Thyroid gland (tissue), 4 donors: ENCODE data around the gene MMRN1. TPM values are rescaled to one million over a fixed set of nuclear protein-coding genes. Genes with fewer than 3 reads are reported as not detected.

Source experiments
- DNase-seq, 2 donors: peaks; one replicate each; pipeline ENCODE4 v3.0.0-alpha.2; 2019
- H3K27ac ChIP-seq, 3 donors: fragments of 200-600 bp; sonication (generic); 1 replicate in 2 of 3; 2 replicates in 1 of 3; pipeline ENCODE4 v1.5.1; 2016 to 2019; ENCODE audit warnings: mild to moderate bottlenecking in 1 of 3, moderate library complexity in 1 of 3
- H3K27me3 ChIP-seq: fragments of 200-600 bp; sonication (generic); one replicate; pipeline ENCODE4 v1.5.1; 2019
- H3K36me3 ChIP-seq, 2 donors: fragments of 200-600 bp; sonication (generic); one replicate each; pipeline ENCODE4 v1.5.1; 2016 to 2019
- H3K4me1 ChIP-seq, 2 donors: fragments of 200-600 bp; sonication (generic); one replicate each; pipeline ENCODE4 v1.5.1; 2017 to 2019
- H3K4me3 ChIP-seq, 3 donors: fragments of 200-600 bp; sonication (generic); replicated peaks in 1 of 3; 1 replicate in 2 of 3; 2 replicates in 1 of 3; pipeline ENCODE4 v1.5.1; 2016; ENCODE audit warnings: mild to moderate bottlenecking in 1 of 3
- H3K9me3 ChIP-seq: fragments of 200-600 bp; sonication (generic); one replicate; pipeline ENCODE4 v1.5.1; 2017
- POLR2A ChIP-seq, 2 donors: fragments of 450-650 bp; IDR thresholded peaks; one replicate each; pipeline ENCODE4 v1.6.1; 2017; ENCODE audit warnings: antibody characterized with exemption in 2 of 2, mild to moderate bottlenecking in 2 of 2, moderate library complexity in 1 of 2
- WGBS, 2 donors: methylation state at CpG; one replicate each; pipeline ENCODE4 v1.1.5; 2017; 5-methylcytosine and 5-hydroxymethylcytosine counted together
- intact Hi-C: fragments of 100-400 bp; cut with DNase I; formaldehyde crosslinking; loops from one replicate; pipeline ENCODE4 v1.15.1; 2023
- total RNA-seq, 4 donors: library from RNA; depleted of rRNA; stranded (reverse); fragments of >200 nt; gene quantifications; one replicate each; pipeline ENCODE4 v1.2.3, GENCODE V29; 2016
- TF ChIP-seq, protein P1 (sequence below), 6 experiments: fragments of 200-600 bp in 3 of 6; fragments of 450-650 bp in 3 of 6; sonication (generic) in 3 of 6; IDR thresholded peaks; one replicate each; pipeline ENCODE4 v1.5.1; 2016 to 2019; ENCODE audit warnings: antibody characterized with exemption in 6 of 6, mild to moderate bottlenecking in 2 of 6, inconsistent platforms in 1 of 6, moderate library complexity in 1 of 6

The MMRN1 gene
- total RNA-seq, 4 donors from 2014 or later = 111 to 689 (median 241) TPM

- Histone ChIP-seq H3K27ac (no peak overlapping the region), H3K36me3 (no peaks in the 10 kb centered on the region), H3K27me3 (no peaks in the 10 kb centered on the region), H3K4me3 (no peak overlapping the region), H3K4me1 (no peaks in the 10 kb centered on the region), H3K9me3 (no peaks in the 10 kb centered on the region)
- WGBS, 2 donors = 32 to 38% methylated on average over 4 of the region's 4 CpGs
- DNase-seq = no peak
- intact Hi-C loops = no loop called here
- TF ChIP-seq POLR2A (IDR thresholded peaks at IDR 0.05) = no peak
- TF ChIP-seq, protein P1, sequence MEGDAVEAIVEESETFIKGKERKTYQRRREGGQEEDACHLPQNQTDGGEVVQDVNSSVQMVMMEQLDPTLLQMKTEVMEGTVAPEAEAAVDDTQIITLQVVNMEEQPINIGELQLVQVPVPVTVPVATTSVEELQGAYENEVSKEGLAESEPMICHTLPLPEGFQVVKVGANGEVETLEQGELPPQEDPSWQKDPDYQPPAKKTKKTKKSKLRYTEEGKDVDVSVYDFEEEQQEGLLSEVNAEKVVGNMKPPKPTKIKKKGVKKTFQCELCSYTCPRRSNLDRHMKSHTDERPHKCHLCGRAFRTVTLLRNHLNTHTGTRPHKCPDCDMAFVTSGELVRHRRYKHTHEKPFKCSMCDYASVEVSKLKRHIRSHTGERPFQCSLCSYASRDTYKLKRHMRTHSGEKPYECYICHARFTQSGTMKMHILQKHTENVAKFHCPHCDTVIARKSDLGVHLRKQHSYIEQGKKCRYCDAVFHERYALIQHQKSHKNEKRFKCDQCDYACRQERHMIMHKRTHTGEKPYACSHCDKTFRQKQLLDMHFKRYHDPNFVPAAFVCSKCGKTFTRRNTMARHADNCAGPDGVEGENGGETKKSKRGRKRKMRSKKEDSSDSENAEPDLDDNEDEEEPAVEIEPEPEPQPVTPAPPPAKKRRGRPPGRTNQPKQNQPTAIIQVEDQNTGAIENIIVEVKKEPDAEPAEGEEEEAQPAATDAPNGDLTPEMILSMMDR (IDR thresholded peaks at IDR 0.05) = no peak
Measured at GRCh38 chr4:89957046-89957926, 62.6 kb downstream of the MMRN1 start.

GRCh38 chr4:89981789-89982334 is 87.2 kb downstream of the MMRN1 start:
- H3K9me3 ChIP-seq = no peaks in the 10 kb centered on the region
- no peaks in the 10 kb centered on the region for H3K36me3 ChIP-seq
- no peak overlapping the region for H3K4me3 ChIP-seq
- no peak overlapping the region for H3K27ac ChIP-seq
- H3K27me3 ChIP-seq = no peaks in the 10 kb centered on the region
- TF ChIP-seq POLR2A (IDR thresholded peaks at IDR 0.05) = no peak
- DNase-seq = no peak
- H3K4me1 ChIP-seq = no peaks in the 10 kb centered on the region
- intact Hi-C loops = no loop called here
- 91 to 93% methylated on average over 2 of the region's 2 CpGs for WGBS, 2 donors

DNA sequence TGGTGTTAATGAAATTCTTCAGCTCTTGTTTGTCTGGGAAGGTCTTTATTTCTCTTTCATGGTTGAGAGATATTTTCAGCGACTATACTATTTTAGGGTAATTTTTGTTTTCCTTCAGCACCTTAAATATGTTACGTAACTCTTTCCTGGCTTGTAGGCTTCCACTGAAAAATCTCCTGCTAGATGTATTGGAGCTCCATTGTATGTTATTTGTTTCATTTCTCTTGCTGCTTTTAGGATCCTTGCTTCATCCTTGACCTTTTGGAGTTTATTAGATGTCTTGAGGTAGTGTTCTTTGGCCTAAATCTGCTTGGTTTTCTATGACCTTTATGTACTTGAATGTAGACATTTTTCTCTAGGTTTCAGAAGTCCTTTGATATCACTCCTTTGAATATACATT is 93.6 kb downstream of the MMRN1 start:
- Histone ChIP-seq H3K36me3 (no peaks in the 10 kb centered on the region), H3K4me3 (no peak overlapping the region), H3K27me3 (no peaks in the 10 kb centered on the region), H3K4me1 (no peaks in the 10 kb centered on the region), H3K27ac (no peak overlapping the region), H3K9me3 (no peaks in the 10 kb centered on the region)
- intact Hi-C loops = no loop called here
- 90% methylated on average over 2 of the region's 2 CpGs for WGBS, 2 donors
- TF ChIP-seq, protein P1 (IDR thresholded peaks at IDR 0.05) = no peak
- no peak for TF ChIP-seq POLR2A (IDR thresholded peaks at IDR 0.05)
- DNase-seq = no peak

GRCh38 chr4:89992744-89993143 is 98.1 kb downstream of the MMRN1 start:
- H3K27ac ChIP-seq = no peak overlapping the region
- intact Hi-C loops = no loop called here
- no peaks in the 10 kb centered on the region for H3K9me3 ChIP-seq
- no peaks in the 10 kb centered on the region for H3K4me1 ChIP-seq
- H3K27me3 ChIP-seq = no peaks in the 10 kb centered on the region
- DNase-seq = no peak
- no peaks in the 10 kb centered on the region for H3K36me3 ChIP-seq
- WGBS, 2 donors = 56 to 71% methylated on average over 1 of the region's 1 CpG
- no peak overlapping the region for H3K4me3 ChIP-seq
- no peak for TF ChIP-seq POLR2A (IDR thresholded peaks at IDR 0.05)
- TF ChIP-seq, protein P1 (IDR thresholded peaks at IDR 0.05) = no peak

- no peaks in the 10 kb centered on the region for H3K36me3 ChIP-seq
- no peak overlapping the region for H3K27ac ChIP-seq
- H3K27me3 ChIP-seq = no peaks in the 10 kb centered on the region
- H3K9me3 ChIP-seq = no peaks in the 10 kb centered on the region
- 80 to 82% methylated on average over 3 of the region's 3 CpGs for WGBS, 2 donors
- H3K4me3 ChIP-seq = no peak overlapping the region
- intact Hi-C loops = no loop called here
- no peak for TF ChIP-seq POLR2A (IDR thresholded peaks at IDR 0.05)
- TF ChIP-seq, protein P1 (IDR thresholded peaks at IDR 0.05) = no peak
- no peaks in the 10 kb centered on the region for H3K4me1 ChIP-seq
- no peak for DNase-seq
Measured at GRCh38 chr4:89994176-89994873, 99.7 kb downstream of the MMRN1 start.
